ENCODE results near the gene SRD5A3. TPM values are rescaled to one million over a fixed set of nuclear protein-coding genes. Genes with fewer than 3 reads are reported as not detected.
A peak's percentile ranks its signal among the peaks of the same experiment; 100 is the strongest.

The SRD5A3 gene
- total and polyA plus RNA-seq, 9 of the 15 experiments (the other 6 are each of a cell fraction or from before 2014, with no cell fraction given): 2.5 to 37.0 (median 13.3) TPM

DNA sequence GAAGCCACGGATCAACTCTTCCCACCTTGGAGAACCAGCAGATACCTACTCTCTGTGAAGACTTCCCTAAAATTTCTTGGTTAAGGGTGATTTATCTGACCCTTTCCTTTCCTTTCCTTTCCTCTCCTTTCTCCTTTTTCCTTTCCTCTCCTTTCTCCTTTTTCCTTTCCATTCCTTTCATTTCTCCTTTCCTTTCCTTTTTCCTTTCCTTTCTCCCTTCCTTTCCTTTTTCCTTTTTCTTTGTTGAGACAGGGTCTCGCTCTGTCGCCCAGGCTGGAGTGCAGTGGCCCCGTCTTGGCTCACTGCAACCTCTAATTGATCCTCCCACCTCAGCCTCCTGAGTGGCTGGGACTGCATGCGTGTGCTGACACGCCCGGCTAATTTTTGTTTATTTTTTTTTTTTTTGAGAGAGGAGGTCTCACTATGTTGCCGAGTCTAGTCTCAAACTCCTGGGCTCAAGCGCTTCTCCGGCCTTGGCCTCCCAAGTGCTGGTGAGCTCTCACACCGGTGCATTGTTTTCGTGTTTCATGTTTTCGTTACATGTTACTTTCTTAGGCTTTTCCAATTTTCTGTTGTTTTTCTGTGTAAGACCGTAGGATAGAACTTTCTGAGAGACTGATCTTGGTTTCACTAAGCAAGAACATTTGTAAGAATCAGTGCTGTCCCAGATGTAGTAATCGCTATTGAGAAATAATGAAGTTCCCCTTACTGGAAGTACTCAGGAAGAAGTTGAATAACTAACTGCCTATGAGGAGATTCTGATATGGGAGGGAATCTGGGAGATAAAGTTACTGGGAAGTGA lies 51.7 kb downstream of the SRD5A3 start (continued):
- TF ChIP-seq, protein P1, sequence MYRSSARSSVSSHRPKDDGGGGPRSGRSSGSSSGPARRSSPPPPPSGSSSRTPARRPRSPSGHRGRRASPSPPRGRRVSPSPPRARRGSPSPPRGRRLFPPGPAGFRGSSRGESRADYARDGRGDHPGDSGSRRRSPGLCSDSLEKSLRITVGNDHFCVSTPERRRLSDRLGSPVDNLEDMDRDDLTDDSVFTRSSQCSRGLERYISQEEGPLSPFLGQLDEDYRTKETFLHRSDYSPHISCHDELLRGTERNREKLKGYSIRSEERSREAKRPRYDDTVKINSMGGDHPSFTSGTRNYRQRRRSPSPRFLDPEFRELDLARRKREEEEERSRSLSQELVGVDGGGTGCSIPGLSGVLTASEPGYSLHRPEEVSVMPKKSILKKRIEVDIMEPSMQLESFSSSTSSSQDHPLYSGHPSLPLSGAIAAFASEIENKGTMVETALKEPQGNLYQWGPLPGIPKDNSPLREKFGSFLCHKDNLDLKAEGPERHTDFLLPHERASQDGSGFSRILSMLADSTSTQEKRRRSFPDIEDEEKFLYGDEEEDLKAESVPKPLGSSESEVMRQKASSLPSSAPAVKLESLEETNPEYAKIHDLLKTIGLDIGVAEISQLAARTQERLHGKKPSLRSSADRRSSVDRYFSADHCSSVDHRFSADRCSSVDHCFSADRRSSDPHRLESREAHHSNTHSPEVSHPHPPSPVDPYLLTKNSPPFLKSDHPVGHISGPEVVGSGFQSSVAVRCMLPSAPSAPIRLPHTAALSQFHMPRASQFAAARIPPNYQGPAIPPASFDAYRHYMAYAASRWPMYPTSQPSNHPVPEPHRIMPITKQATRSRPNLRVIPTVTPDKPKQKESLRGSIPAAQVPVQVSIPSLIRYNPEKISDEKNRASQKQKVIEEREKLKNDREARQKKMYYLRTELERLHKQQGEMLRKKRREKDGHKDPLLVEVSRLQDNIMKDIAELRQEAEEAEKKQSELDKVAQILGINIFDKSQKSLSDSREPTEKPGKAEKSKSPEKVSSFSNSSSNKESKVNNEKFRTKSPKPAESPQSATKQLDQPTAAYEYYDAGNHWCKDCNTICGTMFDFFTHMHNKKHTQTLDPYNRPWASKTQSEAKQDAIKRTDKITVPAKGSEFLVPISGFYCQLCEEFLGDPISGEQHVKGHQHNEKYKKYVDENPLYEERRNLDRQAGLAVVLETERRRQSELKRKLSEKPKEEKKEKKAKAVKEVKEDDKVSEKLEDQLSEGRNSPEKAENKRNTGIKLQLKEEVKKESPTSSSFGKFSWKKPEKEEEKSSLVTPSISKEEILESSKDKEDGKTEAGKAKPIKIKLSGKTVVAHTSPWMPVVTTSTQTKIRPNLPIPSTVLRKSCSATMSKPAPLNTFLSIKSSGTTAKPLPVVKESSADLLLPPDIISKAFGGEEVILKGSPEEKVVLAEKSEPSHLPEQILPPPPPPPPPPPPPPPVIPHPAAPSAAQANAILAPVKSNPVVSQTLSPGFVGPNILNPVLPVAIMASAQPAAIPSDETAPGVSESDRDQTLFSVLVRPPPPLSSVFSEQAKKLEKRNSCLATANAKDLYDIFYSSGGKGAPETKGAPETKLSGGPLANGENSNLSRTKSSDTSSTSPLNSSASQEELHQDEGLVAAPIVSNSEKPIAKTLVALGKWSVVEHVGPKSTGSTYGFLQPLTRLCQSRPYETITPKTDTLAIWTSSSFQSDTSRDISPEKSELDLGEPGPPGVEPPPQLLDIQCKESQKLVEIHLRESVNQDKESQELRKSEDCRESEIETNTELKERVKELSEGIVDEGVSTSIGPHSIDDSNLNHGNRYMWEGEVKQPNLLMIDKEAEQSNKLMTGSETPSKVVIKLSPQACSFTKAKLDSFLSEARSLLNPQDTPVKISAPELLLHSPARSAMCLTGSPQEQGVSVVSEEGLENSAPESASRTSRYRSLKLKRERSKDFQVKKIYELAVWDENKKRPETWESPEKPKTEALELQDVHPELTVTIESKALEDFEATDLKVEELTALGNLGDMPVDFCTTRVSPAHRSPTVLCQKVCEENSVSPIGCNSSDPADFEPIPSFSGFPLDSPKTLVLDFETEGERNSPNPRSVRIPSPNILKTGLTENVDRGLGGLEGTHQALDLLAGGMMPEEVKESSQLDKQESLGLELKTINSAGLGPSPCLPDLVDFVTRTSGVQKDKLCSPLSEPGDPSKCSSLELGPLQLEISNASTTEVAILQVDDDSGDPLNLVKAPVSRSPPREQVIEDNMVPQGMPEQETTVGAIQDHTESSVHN (IDR thresholded peaks at IDR 0.05; ENCODE audit: borderline replicate concordance in 1 of 2, low read depth in 1 of 2): 0 out of 4 replicates have a peak, but pooled peaks of 1 of the 2 experiments have one; percentile 22
- peak; percentile 62 for TF ChIP-seq CHD1 (IDR thresholded peaks at IDR 0.05; ENCODE audit: low read length)
- TF ChIP-seq CXXC5 (CRISPR knock-in tag; IDR thresholded peaks at IDR 0.05): 0 out of 2 replicates have a peak, but pooled peaks have one; percentile 25
- 0 out of 2 replicates have a peak, but pooled peaks have one; percentile 52 for TF ChIP-seq LEF1 (IDR thresholded peaks at IDR 0.05)
- TF ChIP-seq ARHGAP35 (IDR thresholded peaks at IDR 0.05; ENCODE audit: partially characterized antibody): no peak
- TF ChIP-seq TRIM28 (IDR thresholded peaks at IDR 0.05): no peak
- TF ChIP-seq, protein P2, sequence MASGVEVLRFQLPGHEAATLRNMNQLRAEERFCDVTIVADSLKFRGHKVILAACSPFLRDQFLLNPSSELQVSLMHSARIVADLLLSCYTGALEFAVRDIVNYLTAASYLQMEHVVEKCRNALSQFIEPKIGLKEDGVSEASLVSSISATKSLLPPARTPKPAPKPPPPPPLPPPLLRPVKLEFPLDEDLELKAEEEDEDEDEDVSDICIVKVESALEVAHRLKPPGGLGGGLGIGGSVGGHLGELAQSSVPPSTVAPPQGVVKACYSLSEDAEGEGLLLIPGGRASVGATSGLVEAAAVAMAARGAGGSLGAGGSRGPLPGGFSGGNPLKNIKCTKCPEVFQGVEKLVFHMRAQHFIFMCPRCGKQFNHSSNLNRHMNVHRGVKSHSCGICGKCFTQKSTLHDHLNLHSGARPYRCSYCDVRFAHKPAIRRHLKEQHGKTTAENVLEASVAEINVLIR (CRISPR knock-in tag; IDR thresholded peaks at IDR 0.05): no peak
- no peak for TF ChIP-seq EWSR1 (IDR thresholded peaks at IDR 0.05; ENCODE audit: borderline replicate concordance, low read depth, partially characterized antibody)
- peak; percentile 43 for TF ChIP-seq ASH1L (IDR thresholded peaks at IDR 0.05; ENCODE audit: borderline replicate concordance, low read depth, partially characterized antibody)
- no peak for TF ChIP-seq ZNF561 (CRISPR knock-in tag; conservative IDR thresholded peaks at IDR 0.05)
- TF ChIP-seq KAT7 (CRISPR knock-in tag; IDR thresholded peaks at IDR 0.05; ENCODE audit: borderline replicate concordance): no peak
- TF ChIP-seq, protein P3, sequence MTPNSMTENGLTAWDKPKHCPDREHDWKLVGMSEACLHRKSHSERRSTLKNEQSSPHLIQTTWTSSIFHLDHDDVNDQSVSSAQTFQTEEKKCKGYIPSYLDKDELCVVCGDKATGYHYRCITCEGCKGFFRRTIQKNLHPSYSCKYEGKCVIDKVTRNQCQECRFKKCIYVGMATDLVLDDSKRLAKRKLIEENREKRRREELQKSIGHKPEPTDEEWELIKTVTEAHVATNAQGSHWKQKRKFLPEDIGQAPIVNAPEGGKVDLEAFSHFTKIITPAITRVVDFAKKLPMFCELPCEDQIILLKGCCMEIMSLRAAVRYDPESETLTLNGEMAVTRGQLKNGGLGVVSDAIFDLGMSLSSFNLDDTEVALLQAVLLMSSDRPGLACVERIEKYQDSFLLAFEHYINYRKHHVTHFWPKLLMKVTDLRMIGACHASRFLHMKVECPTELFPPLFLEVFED (CRISPR knock-in tag; conservative IDR thresholded peaks at IDR 0.05): peak; percentile 83; the same call in 1 of the 2 replicates
